Measurements from ENCODE around the gene RANGRF.

DNA sequence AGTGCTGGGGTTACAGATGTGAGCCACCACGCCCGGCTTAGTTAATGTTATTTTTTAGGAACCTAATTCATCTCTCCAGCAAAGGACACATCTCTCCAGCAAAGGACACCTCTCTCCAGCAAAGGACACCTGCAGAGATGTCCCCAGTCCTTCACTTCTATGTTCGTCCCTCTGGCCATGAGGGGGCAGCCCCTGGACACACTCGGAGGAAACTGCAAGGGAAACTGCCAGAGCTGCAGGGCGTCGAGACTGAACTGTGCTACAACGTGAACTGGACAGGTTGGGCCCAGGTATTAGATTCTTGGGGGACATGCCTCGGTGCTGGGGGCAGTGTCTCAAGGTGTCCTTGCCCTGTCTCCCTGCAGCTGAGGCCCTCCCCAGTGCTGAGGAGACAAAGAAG lies 34.7 kb upstream of the RANGRF start:
- TF ChIP-seq CTCF (IDR thresholded peaks at IDR 0.05): peak in 5 of 7 experiments; percentile 10 to 68 (median 38)
- TF ChIP-seq POLR2A (IDR thresholded peaks at IDR 0.05): no peak

Data from body of pancreas (tissue), 4 donors.